Endothelial cell of umbilical vein (primary cell): Measurements from ENCODE around the gene SMIM11.

ENCODE experiments used
- CTCF ChIP-seq, 2 donors: IDR thresholded peaks; 1 replicate in 1 of 2; 2 replicates in 1 of 2; pipeline ENCODE4 v1.5.1; 2011; ENCODE audit warnings: low read length in 2 of 2, mild to moderate bottlenecking in 2 of 2, moderate library complexity in 2 of 2, control low read depth in 1 of 2, inconsistent platforms in 1 of 2, low read depth in 1 of 2; ENCODE audit not compliant: insufficient read depth in 1 of 2; ENCODE audit errors: extremely low read depth in 1 of 2
- EZH2 ChIP-seq: IDR thresholded peaks from 2 replicates; pipeline ENCODE4 v1.6.1; 2012; ENCODE audit warnings: borderline replicate concordance, low read depth, mild to moderate bottlenecking, moderate library complexity, low read length, inconsistent platforms; ENCODE audit not compliant: severe bottlenecking
- FOS ChIP-seq: IDR thresholded peaks from 2 replicates; pipeline ENCODE4 v1.6.1; 2011; ENCODE audit warnings: mild to moderate bottlenecking, low read length, moderate library complexity, borderline replicate concordance; ENCODE audit not compliant: insufficient read depth
- GATA2 ChIP-seq: IDR thresholded peaks from 2 replicates; pipeline ENCODE4 v1.7.0; 2011; ENCODE audit warnings: low read depth, mild to moderate bottlenecking, moderate library complexity, mixed read lengths, low read length; ENCODE audit not compliant: insufficient read length, insufficient read depth
- MAX ChIP-seq: IDR thresholded peaks from 2 replicates; pipeline ENCODE4 v1.6.1; 2011; ENCODE audit not compliant: insufficient read depth, insufficient read length
- MYC ChIP-seq: IDR thresholded peaks from one replicate; pipeline ENCODE4 v1.6.1; 2011; ENCODE audit warnings: mild to moderate bottlenecking, low read depth, low read length
- POLR2A ChIP-seq: IDR thresholded peaks from 2 replicates; pipeline ENCODE4 v1.6.1; 2012; ENCODE audit warnings: low read depth, mild to moderate bottlenecking, control low read depth, low read length
- POLR2AphosphoS5 ChIP-seq: IDR thresholded peaks from 2 replicates; pipeline ENCODE4 v1.6.1; 2012; ENCODE audit warnings: low read depth, mild to moderate bottlenecking, control low read depth, low read length, moderate library complexity; ENCODE audit not compliant: insufficient read depth

GRCh38 chr21:34367320-34367935, 7.9 kb upstream of the SMIM11 start:
- TF ChIP-seq CTCF (IDR thresholded peaks at IDR 0.05; ENCODE audit: extremely low read depth in 1 of 2, insufficient read depth in 1 of 2, low read depth in 1 of 2, low read length in 2 of 2) (peak; percentile 46 to 53), POLR2A (no peak), POLR2AphosphoS5 (no peak), EZH2 (no peak), FOS (no peak), MAX (no peak), MYC (no peak), GATA2 (no peak)
